Ectodermal cell (in vitro differentiated cells): Measurements from ENCODE around the gene TRPM2.
"Not testable (repeated sequence)": the region's sequence is repeated elsewhere in the genome, so short reads cannot be mapped to it uniquely, and the experiment has no call there.

Experiments
- H3K27ac ChIP-seq: 2 replicates; pipeline ENCODE4 v1.7.0; 2013; ENCODE audit warnings: mild to moderate bottlenecking, low read depth, low read length; ENCODE audit not compliant: insufficient read depth, poor library complexity, severe bottlenecking
- H3K27me3 ChIP-seq: 2 replicates; pipeline ENCODE4 v1.7.0; 2013; ENCODE audit warnings: mild to moderate bottlenecking, low read length; ENCODE audit not compliant: insufficient read depth, control insufficient read depth, poor library complexity, severe bottlenecking
- H3K36me3 ChIP-seq: one replicate; pipeline ENCODE4 v1.7.0; 2013; ENCODE audit warnings: low read length; ENCODE audit not compliant: control insufficient read depth, insufficient read depth
- H3K4me1 ChIP-seq: one replicate; pipeline ENCODE4 v1.7.0; 2013; ENCODE audit warnings: low read length; ENCODE audit not compliant: control insufficient read depth, insufficient read depth
- H3K4me3 ChIP-seq: 2 replicates; pipeline ENCODE4 v1.7.0; 2013; ENCODE audit warnings: low read depth, low read length, control low read depth; ENCODE audit not compliant: insufficient read depth
- H3K9me3 ChIP-seq: 2 replicates; pipeline ENCODE4 v1.7.0; 2013; ENCODE audit warnings: mild to moderate bottlenecking, low read length, moderate library complexity; ENCODE audit not compliant: control insufficient read depth
- WGBS, 2 experiments: methylation state at CpG; one replicate each; pipeline ENCODE4 v1.1.7; 2013; ENCODE audit warnings: missing lambda C conversion rate in 2 of 2; 5-methylcytosine and 5-hydroxymethylcytosine counted together

The TRPM2 gene

GRCh38 chr21:44415073-44416025 lies 61.9 kb downstream of the TRPM2 start:
- 74 to 76% methylated on average over 24 of the region's 24 CpGs for WGBS, 2 experiments
- H3K36me3 ChIP-seq, result no peaks in the 10 kb centered on the region
- H3K9me3 ChIP-seq, result no peaks in the 10 kb centered on the region
- H3K27ac ChIP-seq, result no peak overlapping the region
- no peak overlapping the region for H3K4me3 ChIP-seq
- H3K27me3 ChIP-seq, result no peaks in the 10 kb centered on the region
- H3K4me1 ChIP-seq, result peaks cover 5% of the 10 kb centered on the region

DNA sequence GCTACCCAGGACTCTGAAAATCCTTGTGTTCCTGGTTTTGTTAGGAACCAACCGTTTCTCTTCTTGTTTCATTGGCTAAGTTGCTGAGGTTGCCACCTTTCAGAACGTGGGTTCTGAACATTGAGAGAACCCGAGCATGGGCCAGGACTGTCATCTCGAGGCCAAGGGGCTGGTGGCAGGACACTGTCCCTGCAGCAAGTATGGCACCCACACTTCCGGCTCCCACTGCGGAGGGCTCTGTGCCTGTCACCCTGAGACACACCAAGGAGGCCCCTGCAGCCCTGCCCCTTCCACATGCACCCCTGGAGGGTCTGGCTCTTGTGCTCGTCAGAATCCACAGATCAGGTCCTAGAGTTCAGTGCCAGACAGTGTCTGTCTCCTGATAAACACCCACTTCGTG lies 62.8 kb downstream of the TRPM2 start:
- H3K4me1 ChIP-seq, result peaks cover 5% of the 10 kb centered on the region
- no peaks in the 10 kb centered on the region for H3K36me3 ChIP-seq
- H3K4me3 ChIP-seq, result no peak overlapping the region
- no peak overlapping the region for H3K27ac ChIP-seq
- H3K9me3 ChIP-seq, result no peaks in the 10 kb centered on the region
- 79 to 82% methylated on average over 8 of the region's 8 CpGs for WGBS, 2 experiments
- H3K27me3 ChIP-seq, result no peaks in the 10 kb centered on the region

DNA sequence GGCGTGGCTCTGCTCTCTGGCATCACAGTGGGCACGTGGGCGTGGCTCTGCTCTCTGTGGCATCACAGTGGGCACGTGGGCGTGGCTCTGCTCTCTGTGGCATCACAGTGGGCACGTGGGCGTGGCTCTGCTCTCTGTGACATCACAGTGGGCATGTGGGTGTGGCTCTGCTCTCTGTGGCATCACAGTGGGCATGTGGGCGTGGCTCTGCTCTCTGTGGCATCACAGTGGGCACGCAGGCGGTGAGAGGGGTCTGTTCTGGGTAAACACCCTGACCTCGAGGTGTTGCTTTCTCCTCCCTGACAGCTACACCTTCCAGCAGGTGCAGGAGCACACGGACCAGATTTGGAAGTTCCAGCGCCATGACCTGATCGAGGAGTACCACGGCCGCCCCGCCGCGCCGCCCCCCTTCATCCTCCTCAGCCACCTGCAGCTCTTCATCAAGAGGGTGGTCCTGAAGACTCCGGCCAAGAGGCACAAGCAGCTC lies 64.2 kb downstream of the TRPM2 start:
- H3K9me3 ChIP-seq, H3K27ac ChIP-seq, H3K27me3 ChIP-seq, H3K36me3 ChIP-seq, H3K4me1 ChIP-seq, H3K4me3 ChIP-seq: not testable (repeated sequence)
- WGBS, 2 experiments, result 93% methylated on average over 21 of the region's 21 CpGs

- Histone ChIP-seq H3K27ac (no peak overlapping the region), H3K36me3 (no peaks in the 10 kb centered on the region), H3K9me3 (no peaks in the 10 kb centered on the region), H3K27me3 (no peaks in the 10 kb centered on the region), H3K4me1 (peaks cover 5% of the 10 kb centered on the region), H3K4me3 (no peak overlapping the region)
- 90% methylated on average over 25 of the region's 25 CpGs for WGBS, 2 experiments
These were observed 64.9 kb downstream of the TRPM2 start for GRCh38 chr21:44418108-44418875.

DNA sequence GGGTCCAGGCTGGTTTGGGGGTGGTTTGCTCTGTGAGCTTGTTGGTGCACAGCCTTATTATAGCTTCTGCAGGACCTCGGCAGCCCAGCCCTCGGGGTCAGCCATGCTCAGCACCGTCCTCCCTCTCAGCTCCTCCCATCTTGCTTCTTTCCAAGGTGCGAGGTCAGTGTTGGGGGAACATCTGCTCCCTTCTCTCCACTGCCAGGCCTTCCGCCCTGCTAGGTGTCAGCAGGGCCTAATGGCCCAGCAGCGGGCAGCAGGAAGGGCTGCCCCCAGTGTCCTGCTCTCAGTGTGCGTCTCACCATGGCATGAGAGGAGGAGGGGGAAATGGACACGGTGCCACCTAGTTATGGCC lies 65.4 kb downstream of the TRPM2 start:
- Histone ChIP-seq H3K4me1 (peaks cover 5% of the 10 kb centered on the region), H3K9me3 (no peaks in the 10 kb centered on the region), H3K36me3 (no peaks in the 10 kb centered on the region), H3K4me3 (no peak overlapping the region), H3K27ac (no peak overlapping the region), H3K27me3 (no peaks in the 10 kb centered on the region)
- WGBS, 2 experiments, result 91 to 95% methylated on average over 8 of the region's 8 CpGs

DNA sequence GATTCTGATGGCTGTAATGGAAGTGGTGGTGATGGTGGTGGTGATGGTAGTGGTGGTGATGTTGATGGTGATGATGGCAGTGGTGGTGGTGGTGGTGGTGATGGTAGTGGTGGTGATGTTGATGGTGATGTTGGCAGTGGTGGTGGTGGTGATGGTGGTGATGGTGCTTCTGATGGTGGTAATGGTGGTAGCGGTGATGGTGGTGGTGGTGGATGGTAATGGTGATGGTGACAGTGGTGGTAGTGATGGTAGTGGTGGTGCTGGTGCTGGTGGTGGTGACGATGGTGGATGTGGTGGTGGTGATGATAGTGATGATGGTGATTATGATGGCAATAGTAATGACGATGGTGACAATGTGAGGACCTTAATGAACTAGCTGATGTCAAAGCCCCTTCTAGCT lies 66.3 kb downstream of the TRPM2 start:
- H3K27ac ChIP-seq, result no peak overlapping the region
- no peaks in the 10 kb centered on the region for H3K27me3 ChIP-seq
- WGBS, 2 experiments, result 93 to 95% methylated on average over 3 of the region's 3 CpGs
- H3K4me3 ChIP-seq, result no peak overlapping the region
- H3K36me3 ChIP-seq, result no peaks in the 10 kb centered on the region
- no peaks in the 10 kb centered on the region for H3K9me3 ChIP-seq
- peaks cover 7% of the 10 kb centered on the region for H3K4me1 ChIP-seq

GRCh38 chr21:44420416-44421205 lies 67.2 kb downstream of the TRPM2 start:
- 87 to 91% methylated on average over 14 of the region's 14 CpGs for WGBS, 2 experiments
- Histone ChIP-seq H3K9me3 (no peaks in the 10 kb centered on the region), H3K36me3 (no peaks in the 10 kb centered on the region), H3K27ac (no peak overlapping the region), H3K4me3 (no peak overlapping the region), H3K4me1 (peaks cover 9% of the 10 kb centered on the region), H3K27me3 (no peaks in the 10 kb centered on the region)

- H3K27ac ChIP-seq, result no peak overlapping the region
- H3K4me3 ChIP-seq, result no peak overlapping the region
- H3K36me3 ChIP-seq, result no peaks in the 10 kb centered on the region
- H3K9me3 ChIP-seq, result no peaks in the 10 kb centered on the region
- peaks cover 9% of the 10 kb centered on the region for H3K4me1 ChIP-seq
- 94 to 95% methylated on average over 22 to 23 of the region's 26 CpGs for WGBS, 2 experiments
- H3K27me3 ChIP-seq, result no peaks in the 10 kb centered on the region
These were observed 68.8 kb downstream of the TRPM2 start for GRCh38 chr21:44421901-44422840.

GRCh38 chr21:44423312-44423821 lies 69.9 kb downstream of the TRPM2 start:
- 91 to 93% methylated on average over 12 of the region's 12 CpGs for WGBS, 2 experiments
- H3K4me1 ChIP-seq, result peaks cover 9% of the 10 kb centered on the region

More at GRCh38 chr21:44423312-44423821, 69.9 kb downstream of the TRPM2 start:
- Histone ChIP-seq H3K27ac (no peak overlapping the region), H3K4me3 (no peak overlapping the region), H3K36me3 (no peaks in the 10 kb centered on the region), H3K27me3 (no peaks in the 10 kb centered on the region), H3K9me3 (no peaks in the 10 kb centered on the region)
